ENCODE data around the gene CCDC112.

The CCDC112 gene

GRCh38 chr5:115317736-115318135 is 21.3 kb upstream of the CCDC112 start:
- DNase-seq (ENCODE audit: low read depth), result no peak

DNA sequence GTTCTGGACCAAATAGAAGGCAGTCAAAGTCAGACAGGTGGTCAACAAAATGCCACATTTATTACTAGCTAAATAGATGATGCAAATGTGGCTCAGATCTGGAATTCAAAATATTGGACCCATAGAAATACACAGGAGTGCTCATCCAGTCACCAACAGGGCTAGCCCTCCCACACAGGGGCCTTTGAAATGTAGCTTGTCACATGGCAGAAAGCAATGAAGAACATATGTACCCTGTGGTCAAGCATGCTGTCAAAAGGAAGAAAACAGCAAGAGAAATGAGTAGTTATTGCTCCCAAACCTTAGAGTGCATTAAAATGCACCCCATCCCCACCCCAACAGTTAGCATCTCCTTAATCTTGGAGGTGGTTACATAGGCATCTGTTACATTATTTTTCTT is 20.9 kb upstream of the CCDC112 start:
- no peak for DNase-seq (ENCODE audit: low read depth)

- DNase-seq (ENCODE audit: low read depth), result no peak
Observed at GRCh38 chr5:115313632-115314031, 17.2 kb upstream of the CCDC112 start.

DNA sequence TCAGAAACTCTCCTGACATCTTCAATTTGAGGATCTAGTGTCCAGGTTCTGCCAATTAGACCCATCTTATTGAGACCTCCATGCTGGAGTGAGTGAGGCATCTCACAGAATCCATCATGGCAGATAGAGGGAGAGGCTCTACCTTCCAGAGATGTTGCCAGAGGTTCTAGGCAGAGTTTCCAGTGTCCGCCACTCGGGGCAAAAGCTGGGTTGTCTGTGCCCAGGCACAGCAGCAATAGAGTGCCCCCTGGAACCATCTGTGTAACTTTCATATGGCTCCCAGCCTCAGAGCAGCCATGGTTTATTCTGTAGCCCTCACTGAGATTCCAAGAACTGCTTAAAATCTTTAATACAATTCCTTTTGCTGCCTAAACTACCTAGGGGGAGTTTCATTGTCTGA is 16.6 kb upstream of the CCDC112 start:
- no peak for DNase-seq (ENCODE audit: low read depth)

GRCh38 chr5:115309751-115310370 is 13.4 kb upstream of the CCDC112 start:
- DNase-seq (ENCODE audit: low read depth), result no peak

GRCh38 chr5:115308815-115309214 is 12.4 kb upstream of the CCDC112 start:
- DNase-seq (ENCODE audit: low read depth), result no peak

GRCh38 chr5:115306011-115306536 is 9.6 kb upstream of the CCDC112 start:
- no peak for DNase-seq (ENCODE audit: low read depth)

GRCh38 chr5:115304496-115304895 is 8.0 kb upstream of the CCDC112 start:
- no peak for DNase-seq (ENCODE audit: low read depth)

DNA sequence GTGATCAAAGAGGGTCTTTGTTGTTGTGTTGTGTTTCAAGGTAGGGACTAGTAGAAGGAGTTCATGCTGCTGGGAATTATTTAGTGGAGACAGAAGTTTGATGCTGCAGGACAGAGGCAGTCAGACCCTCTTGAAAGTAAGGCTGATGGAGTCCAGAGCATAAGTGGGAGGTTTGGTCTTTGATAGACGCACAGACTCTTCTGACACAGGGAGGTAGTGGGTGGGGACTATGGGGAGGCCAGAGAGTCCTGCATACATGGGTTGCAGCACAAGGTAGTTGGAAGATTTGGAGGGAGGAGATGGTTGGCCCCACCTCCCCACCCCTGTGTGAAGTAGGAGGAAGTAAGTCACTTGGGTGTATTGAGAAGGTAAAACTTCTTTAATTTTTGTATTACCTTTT is 2.4 kb upstream of the CCDC112 start:
- DNase-seq (ENCODE audit: low read depth), result no peak

- no peak for DNase-seq (ENCODE audit: low read depth)
Observed at GRCh38 chr5:115297031-115297430, 577 bp upstream of the CCDC112 start.

DNA sequence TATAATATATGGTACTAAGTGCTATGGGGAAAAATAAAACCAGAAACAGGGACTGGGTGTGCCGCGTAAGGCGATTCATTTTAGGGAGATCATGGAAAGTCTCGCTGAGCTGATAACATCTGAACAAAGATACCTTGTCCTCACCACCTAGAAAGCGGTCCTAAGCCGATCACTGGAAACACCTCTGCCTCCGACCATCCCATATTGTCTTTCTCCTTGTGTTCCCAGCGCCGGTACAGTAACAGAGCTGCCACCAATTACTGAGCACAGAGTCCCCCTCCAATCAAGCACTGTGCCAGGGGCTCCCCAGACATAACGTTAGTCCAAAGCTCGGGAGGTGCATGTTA is 704 bp downstream of the CCDC112 start:
- no peak for DNase-seq (ENCODE audit: low read depth)

DNA sequence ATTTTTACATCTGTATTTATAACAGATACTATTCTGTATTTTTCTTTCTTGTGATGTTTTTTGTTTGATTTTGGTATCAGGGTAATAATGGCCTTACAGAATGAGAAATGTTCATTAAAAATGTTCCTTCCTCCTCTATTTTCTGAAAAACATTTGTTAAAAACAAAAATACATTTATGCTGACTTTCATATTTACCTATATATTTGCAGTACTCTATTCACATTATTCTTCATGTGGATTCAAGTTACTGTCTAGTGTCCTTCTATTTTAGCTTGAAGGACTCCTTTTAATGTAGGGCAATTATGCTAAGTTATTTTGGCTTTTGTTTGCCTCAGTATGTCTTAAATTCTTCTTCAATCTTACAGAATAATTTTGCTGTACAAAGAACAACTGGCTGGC is 5.1 kb downstream of the CCDC112 start:
- no peak for DNase-seq (ENCODE audit: low read depth)

- DNase-seq (ENCODE audit: low read depth), result no peak
Observed at GRCh38 chr5:115289104-115289503, 7.3 kb downstream of the CCDC112 start.

- no peak for DNase-seq (ENCODE audit: low read depth)
Observed at GRCh38 chr5:115284021-115284420, 12.4 kb downstream of the CCDC112 start.

GRCh38 chr5:115282131-115282530 is 14.3 kb downstream of the CCDC112 start:
- DNase-seq (ENCODE audit: low read depth), result no peak

DNA sequence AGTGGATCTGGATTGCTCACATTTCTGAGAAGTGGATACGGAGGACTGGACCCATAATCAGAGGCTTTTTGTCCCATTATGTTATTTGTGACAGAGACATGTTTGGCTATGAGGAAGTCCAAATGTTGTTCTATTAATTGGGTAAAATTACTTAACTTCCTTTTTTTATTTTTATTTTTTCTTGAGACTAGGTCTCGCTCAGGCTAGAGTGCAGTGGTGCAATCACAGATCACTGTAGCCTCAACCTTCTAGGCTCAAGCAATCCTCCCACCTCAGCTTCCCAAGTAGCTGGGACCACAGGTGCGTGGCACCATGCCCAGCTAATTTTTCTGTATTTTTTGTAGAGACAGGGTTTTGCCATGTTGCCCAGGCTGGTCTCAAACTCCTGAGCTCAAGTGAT is 21.9 kb downstream of the CCDC112 start:
- DNase-seq (ENCODE audit: low read depth), result no peak

DNA sequence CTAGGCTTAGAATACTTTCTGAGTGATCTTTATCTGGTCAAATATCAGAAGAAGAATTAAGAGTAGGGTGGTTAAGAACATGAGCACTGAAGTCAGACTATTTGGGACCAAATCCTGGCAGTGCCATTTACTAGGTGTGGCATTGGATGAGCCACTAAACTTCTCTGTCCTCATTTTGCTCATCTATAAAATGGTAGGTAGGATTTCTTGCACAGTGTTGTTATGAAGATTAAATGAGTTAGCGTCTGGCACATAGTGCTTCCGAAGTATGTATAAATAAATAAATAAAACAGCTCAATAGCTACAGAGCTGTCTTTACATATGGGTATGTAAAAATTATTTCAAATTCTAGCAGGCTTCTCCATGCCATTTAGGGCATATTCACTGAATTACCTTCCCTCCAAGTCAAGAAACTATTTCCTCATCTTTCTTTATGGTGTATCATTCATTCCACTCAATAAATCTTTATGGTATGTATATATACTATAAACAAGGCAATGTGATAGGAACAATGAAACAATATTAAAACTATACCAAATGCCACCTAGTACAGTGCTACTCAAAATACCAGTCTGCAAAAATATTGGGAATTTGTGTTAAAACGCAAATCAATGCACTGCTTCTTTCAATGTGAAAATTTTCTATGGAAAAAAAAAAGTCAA is 24.0 kb downstream of the CCDC112 start:
- DNase-seq (ENCODE audit: low read depth), result no peak

- DNase-seq (ENCODE audit: low read depth), result no peak
Observed at GRCh38 chr5:115271295-115272050, 25.0 kb downstream of the CCDC112 start.

GRCh38 chr5:115267617-115268016 is 28.8 kb downstream of the CCDC112 start:
- DNase-seq (ENCODE audit: low read depth), result no peak

GRCh38 chr5:115265220-115265619 is 31.2 kb downstream of the CCDC112 start:
- DNase-seq (ENCODE audit: low read depth), result no peak

DNA sequence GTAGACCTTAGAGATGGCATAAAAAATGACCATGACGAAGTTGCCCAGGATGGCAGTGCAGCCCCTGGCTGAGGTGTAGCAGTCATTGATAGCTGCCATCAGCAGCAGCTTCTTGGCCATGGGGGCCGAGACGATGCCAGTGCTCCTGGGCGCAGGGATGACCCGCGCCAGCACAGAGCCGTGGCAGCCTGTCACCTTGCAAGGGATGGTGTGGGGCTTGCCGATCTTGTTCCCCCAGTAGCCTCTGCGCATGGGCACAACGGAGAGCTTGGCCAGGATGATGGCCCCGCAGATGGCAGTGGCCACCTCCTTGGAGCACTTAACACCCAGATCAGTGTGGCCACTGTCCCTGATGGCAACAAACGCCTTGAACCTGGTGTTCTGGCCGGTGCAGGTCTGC is 31.7 kb downstream of the CCDC112 start:
- DNase-seq (ENCODE audit: low read depth), result no peak

DNA sequence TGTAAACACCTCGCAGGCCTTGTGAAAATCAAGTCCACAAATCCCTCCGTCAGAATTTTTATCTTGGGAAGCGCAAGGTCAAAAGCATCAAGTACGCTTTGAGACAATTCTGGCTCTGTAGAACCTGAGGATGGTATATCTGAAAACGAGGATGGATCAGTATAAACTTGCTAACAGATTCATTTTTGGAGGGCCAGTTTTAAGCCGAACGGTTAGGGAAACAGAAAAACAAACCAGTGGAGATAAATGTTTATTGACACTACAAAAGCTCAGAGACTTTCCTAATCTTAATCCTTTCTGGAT is 33.4 kb downstream of the CCDC112 start:
- no peak for DNase-seq (ENCODE audit: low read depth)

DNA sequence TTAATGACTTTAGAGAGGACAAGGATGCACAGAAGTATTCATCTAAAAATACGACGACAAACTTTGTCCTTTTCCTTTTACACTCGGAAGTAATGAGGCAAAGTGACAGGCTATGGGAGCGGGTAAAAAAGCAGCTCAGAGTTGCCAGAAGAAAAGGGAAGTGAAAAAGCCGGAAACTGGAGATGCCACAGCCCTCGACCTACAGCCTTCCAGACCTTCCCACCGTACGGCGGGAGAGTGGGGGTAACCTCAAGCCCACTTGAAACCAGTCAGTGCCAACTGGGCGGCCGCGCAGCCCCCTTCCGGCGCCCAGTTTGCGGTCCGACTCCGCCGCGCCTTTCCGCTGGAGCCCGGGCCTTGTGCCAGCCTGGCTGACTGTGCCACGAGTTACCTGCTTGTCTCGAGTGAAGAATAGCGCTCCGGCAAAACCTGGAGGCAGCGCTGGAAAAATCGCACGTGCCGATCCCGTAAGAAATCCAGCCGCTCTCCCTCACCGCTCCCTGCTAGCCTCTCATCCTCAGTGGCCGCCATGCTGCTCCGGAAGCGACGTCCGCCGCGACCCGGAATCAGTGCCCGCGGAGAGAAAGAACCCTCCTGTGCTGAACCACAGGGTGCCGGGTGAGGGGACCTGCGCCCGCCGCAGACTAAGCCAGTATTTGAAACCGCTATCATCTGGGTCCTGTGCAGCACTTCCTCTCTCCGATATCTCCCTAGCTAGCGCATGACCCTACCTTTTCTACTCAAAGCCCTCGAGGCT is 34.0 kb downstream of the CCDC112 start, which contains the start of gene PGGT1B:
Gene PGGT1B (minus strand): TSS at position 557 of the 757 bp plus-strand sequence. CDS start 26 bp downstream, at position 531.
- peak; percentile 46 for DNase-seq (ENCODE audit: low read depth)
